ENCODE results near the gene HNF1A.

The HNF1A gene

DNA sequence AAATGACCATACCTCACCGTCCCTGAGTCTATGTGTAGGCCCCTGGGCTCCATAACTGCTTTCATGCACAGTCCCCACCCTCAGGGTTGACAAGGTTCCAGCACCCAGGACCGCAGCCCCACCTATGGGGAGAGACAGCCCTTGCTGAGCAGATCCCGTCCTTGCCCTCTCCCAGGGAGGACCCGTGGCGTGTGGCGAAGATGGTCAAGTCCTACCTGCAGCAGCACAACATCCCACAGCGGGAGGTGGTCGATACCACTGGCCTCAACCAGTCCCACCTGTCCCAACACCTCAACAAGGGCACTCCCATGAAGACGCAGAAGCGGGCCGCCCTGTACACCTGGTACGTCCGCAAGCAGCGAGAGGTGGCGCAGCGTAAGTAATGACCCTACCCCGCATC, 10.3 kb downstream of the HNF1A start:
- DNase-seq (ENCODE audit: low read depth, low spot score): no peak

DNA sequence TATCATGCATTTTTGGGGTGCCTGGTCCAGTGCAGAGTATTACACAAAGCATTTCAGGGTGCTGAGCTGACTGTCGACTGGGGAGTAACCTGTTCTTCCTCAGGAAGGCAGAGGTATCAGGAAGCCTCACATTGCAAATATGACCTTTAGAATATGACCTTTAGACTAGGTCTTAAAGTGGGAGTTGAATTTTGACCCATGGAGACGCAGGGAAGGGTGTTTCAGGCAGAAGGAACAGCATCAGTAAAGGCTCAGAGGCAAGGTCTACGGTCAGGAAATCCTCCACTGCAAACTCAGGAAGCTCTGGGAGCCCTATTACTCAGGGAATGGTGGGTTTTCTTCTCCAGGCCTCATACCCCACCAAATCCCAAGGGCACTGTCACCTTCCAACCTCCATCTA, 11.3 kb downstream of the HNF1A start:
- no peak for DNase-seq (ENCODE audit: low read depth, low spot score)

DNA sequence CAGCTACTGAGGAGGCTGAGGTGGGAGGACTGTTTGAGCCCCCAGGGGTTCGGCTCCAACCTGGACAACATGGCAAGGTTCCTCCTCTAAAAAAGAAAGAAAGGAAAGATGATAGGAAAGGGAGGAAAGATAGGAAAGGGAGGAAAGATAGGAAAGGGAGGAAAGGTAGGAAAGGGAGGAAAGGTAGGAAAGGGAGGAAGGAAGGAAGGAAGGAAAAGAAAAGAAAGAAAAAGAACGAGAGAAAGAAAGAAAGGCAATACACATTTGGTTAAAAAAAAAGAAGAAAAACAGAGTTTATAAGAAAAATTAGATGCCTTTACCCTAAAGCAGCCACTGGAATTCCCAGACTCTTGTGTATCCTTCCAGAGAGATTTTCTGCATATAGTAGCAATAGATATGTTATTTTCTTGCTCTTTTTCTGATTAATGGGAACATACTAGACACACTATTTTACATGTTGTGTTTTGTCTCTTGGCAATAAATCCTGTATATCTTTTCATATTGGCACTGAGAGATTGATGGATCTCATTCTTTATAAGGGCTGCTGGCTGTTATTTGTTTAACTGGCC, 12.2 kb downstream of the HNF1A start:
- DNase-seq (ENCODE audit: low read depth, low spot score): no peak

DNA sequence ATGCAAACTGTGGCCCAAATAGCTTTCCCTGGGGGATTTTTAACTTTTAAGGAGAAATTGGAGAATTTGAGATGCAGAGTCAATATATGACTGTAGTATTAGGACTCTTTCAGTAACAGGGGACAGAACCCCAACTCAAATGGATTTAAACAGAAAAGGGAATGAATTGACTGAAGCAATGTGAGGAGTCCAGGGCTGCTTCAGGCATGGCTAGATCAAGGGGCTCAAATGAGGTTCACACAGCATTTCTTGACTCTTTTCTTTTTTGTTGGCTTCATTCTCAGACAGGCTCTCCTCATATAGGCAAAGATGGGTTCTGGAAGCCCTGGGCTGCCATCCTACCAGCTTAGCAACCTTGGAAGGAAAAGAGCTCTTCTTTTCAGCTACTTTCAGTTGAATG, 13.6 kb downstream of the HNF1A start:
- no peak for DNase-seq (ENCODE audit: low read depth, low spot score)

DNA sequence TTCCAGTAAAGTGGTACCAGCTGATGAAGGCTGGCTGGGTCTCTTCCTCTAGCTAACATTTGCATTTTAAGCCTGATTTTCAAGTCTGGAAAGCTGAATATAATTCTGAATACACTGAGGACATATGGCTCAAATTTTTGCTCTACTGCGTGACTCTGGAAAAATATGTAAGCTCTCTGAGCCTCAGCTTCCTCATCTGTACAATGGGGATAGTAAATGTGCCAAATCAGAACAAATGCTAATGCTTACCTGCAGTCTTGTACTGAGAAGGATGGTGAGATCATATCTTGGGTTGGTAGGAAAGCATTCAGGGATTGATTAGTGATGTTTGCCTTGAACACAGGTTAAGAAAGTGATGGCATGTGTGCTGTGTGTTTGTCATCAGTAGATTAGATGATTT, 14.6 kb downstream of the HNF1A start:
- no peak for DNase-seq (ENCODE audit: low read depth, low spot score)

DNA sequence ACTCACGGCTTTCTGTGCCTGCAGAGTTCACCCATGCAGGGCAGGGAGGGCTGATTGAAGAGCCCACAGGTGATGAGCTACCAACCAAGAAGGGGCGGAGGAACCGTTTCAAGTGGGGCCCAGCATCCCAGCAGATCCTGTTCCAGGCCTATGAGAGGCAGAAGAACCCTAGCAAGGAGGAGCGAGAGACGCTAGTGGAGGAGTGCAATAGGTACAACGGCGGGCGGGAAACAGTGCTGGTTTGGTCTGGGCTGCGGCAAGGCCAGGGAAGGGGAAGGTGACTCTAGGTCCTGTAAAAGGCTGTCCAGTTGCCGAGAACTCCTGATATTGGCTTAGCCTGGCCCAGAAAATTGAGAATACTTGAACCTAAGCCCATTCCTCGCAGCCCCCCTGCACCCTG, 15.2 kb downstream of the HNF1A start:
- DNase-seq (ENCODE audit: low read depth, low spot score): no peak

DNA sequence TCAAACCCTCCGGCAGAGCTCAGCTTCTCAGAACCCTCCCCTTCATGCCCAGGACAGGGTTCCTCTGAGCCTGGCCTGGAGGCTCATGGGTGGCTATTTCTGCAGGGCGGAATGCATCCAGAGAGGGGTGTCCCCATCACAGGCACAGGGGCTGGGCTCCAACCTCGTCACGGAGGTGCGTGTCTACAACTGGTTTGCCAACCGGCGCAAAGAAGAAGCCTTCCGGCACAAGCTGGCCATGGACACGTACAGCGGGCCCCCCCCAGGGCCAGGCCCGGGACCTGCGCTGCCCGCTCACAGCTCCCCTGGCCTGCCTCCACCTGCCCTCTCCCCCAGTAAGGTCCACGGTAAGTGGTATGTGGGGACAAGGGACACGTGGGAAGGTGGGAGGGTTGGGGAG, 15.7 kb downstream of the HNF1A start:
- no peak for DNase-seq (ENCODE audit: low read depth, low spot score)

DNA sequence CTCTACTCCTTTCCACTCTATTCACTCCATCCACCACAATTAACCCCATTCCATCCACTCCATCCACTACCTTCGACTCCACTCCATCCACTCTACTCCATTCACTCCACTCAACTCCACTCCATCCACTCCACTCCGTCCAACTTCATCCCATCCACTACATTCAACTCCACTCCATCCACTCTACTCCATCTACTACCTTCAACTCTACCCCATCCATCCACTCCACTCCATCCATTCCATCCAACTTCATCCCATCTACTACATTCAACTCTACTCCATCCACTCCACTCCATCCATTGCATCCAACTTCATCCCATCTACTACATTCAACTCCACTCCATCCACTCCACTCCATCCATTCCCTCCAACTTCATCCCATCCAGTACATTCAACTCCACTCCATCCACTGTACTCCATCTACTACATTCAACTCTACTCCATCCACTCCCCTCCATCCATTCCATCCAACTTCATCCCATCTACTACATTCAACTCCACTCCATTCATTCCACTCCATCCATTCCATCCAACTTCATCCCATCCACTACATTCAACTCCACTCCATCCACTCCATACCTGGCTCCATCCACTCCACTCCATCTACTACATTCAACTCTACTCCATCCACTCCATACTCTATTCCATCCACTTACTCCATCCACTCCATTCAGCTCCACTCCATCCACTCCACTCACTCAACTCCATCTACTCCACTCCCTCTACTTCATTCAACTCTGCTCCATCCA, 16.4 kb downstream of the HNF1A start:
- no peak for DNase-seq (ENCODE audit: low read depth, low spot score)

DNA sequence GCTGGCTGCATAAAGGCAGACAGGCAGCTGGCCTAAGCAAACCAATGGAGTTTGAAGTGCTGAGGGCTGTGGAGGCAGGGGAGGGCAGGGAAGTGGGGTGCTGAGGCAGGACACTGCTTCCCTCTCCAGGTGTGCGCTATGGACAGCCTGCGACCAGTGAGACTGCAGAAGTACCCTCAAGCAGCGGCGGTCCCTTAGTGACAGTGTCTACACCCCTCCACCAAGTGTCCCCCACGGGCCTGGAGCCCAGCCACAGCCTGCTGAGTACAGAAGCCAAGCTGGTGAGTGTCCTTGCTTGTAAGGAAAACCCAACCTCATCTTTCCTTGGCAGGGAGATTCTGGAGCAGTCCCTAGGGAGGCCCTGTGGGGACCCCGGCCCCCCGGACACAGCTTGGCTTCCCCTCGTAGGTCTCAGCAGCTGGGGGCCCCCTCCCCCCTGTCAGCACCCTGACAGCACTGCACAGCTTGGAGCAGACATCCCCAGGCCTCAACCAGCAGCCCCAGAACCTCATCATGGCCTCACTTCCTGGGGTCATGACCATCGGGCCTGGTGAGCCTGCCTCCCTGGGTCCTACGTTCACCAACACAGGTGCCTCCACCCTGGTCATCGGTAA, 17.9 kb downstream of the HNF1A start:
- DNase-seq (ENCODE audit: low read depth, low spot score): no peak

DNA sequence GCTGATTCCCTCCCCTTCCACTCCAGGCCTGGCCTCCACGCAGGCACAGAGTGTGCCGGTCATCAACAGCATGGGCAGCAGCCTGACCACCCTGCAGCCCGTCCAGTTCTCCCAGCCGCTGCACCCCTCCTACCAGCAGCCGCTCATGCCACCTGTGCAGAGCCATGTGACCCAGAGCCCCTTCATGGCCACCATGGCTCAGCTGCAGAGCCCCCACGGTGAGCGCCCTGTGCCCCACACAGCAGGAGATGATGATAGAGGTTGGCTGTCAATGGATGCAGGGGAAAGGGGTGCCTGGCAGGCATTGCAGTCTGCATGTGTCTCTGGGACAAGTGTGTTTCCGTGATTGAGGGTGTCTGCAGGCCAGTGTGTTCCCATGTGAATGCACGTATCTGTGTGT, 19.1 kb downstream of the HNF1A start:
- no peak for DNase-seq (ENCODE audit: low read depth, low spot score)

DNA sequence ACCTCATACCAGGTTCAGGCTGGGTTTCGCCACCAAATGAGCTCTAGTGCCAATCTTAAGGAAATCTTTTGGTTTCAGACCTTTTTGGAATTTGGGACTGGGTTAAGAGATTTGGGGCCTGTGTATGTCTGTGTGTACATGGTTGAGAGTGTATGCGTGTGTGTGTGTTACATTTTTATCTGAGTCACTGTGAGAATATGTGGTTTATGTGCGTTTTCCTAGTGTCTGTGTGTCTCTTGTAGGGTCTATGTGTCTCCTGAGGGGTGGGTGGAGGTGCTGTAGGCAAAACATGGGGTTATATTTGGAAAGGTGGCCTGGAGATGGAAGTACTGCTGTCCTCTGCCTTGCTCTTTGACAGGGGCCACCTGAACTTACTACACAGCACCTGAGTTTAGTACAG, 20.1 kb downstream of the HNF1A start:
- DNase-seq (ENCODE audit: low read depth, low spot score): no peak

DNA sequence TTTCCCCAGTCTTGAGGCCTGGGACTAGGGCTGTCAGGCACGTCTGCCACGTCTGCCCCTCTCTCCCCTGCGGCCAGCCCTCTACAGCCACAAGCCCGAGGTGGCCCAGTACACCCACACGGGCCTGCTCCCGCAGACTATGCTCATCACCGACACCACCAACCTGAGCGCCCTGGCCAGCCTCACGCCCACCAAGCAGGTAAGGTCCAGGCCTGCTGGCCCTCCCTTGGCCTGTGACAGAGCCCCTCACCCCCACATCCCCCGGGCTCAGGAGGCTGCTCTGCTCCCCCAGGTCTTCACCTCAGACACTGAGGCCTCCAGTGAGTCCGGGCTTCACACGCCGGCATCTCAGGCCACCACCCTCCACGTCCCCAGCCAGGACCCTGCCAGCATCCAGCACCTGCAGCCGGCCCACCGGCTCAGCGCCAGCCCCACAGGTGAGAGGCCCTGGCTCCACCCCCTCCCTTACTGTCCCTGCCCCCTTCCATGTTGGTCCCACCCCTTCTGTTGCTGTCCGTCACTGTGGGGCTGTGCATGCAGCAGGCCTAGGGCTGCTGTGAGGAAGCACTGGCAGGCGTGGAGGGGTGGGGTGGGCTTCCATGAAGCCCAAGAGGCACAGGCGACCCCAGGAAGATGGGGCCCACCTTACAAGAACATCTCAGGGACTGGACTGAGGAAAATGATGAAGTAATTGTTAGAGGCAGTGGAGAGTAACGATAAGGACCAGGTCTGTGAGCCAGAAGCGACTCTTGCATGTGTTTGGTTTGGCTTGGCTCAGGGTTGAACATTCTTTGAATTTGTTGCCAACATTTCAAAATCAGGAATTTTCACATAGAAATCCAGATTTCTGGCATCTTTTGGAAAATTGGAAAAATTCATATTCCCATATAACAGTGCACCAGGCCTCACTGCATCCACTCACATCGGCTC, 21.1 kb downstream of the HNF1A start:
- DNase-seq (ENCODE audit: low read depth, low spot score): no peak

DNA sequence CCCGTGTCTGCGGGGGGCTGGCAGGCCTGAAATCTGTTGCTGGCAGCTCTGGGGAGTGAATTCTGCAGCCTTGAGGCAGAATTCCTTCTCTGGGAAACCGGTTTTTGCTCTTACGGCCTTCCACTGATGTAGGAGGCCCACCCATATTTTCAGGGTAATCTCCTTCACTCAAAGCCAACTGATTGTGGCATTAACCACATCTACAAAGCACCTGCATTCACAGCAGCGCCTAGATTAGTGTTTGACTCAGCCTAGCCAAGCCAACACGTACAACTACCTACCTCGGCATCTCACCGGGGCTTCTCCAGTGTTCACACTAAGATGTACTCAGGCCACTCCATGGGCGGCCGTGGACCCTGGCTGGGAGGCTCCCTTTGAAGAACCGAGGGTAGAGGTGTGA, 22.2 kb downstream of the HNF1A start:
- DNase-seq (ENCODE audit: low read depth, low spot score): no peak

DNA sequence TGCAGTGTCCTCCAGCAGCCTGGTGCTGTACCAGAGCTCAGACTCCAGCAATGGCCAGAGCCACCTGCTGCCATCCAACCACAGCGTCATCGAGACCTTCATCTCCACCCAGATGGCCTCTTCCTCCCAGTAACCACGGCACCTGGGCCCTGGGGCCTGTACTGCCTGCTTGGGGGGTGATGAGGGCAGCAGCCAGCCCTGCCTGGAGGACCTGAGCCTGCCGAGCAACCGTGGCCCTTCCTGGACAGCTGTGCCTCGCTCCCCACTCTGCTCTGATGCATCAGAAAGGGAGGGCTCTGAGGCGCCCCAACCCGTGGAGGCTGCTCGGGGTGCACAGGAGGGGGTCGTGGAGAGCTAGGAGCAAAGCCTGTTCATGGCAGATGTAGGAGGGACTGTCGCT, 22.7 kb downstream of the HNF1A start:
- DNase-seq (ENCODE audit: low read depth, low spot score): no peak

DNA sequence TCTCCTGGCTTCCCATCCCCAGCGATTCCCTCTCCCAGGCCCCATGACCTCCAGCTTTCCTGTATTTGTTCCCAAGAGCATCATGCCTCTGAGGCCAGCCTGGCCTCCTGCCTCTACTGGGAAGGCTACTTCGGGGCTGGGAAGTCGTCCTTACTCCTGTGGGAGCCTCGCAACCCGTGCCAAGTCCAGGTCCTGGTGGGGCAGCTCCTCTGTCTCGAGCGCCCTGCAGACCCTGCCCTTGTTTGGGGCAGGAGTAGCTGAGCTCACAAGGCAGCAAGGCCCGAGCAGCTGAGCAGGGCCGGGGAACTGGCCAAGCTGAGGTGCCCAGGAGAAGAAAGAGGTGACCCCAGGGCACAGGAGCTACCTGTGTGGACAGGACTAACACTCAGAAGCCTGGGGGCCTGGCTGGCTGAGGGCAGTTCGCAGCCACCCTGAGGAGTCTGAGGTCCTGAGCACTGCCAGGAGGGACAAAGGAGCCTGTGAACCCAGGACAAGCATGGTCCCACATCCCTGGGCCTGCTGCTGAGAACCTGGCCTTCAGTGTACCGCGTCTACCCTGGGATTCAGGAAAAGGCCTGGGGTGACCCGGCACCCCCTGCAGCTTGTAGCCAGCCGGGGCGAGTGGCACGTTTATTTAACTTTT, 23.6 kb downstream of the HNF1A start:
- no peak for DNase-seq (ENCODE audit: low read depth, low spot score)

DNA sequence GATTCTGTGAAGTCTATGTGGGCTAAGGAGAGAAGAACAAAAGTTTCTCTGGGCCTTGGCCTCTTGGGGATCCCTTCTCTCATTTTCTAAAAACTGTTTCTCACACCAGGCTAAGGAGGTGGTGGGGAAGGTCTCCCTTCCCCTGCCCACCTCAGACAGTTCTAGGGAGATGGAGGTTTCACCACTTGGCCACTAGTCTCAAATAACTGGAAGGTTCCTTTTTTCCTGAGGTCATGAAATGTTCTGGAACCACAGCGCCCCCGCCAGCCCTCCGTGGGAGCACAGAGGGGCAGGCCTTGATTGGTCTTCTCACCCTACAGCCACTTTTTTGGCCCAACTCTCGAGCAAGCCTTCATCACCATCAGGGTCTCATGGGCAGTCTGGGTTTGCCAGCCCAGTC, 25.3 kb downstream of the HNF1A start:
- no peak for DNase-seq (ENCODE audit: low read depth, low spot score)

DNA sequence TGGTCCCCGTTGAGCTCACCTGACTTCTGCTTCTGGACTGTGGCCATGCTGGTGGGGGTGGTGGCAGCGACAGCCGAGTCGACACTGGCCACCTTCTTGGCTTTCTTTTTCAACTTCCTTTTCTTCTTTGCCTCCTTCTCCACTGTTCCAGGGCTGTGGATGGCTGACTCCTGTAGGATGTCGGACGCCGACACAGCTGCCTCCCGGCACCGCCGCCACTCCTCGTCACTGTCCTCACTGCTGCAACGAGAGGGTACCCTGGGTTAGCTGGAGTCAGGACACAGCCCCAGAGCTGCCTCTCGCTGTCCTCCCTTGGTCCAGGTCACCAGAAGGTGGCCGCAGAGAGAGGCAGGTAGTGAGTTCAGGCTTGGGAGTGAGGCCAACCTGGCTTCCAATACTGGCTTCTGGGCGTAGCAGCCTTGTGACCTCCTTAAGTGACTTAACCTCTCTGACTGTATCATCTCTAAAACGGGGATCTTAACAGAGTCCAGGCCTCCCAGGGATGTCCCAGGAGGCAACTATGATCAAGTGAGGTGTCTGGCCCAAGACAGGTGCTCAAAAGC, 26.0 kb downstream of the HNF1A start:
- no peak for DNase-seq (ENCODE audit: low read depth, low spot score)

DNA sequence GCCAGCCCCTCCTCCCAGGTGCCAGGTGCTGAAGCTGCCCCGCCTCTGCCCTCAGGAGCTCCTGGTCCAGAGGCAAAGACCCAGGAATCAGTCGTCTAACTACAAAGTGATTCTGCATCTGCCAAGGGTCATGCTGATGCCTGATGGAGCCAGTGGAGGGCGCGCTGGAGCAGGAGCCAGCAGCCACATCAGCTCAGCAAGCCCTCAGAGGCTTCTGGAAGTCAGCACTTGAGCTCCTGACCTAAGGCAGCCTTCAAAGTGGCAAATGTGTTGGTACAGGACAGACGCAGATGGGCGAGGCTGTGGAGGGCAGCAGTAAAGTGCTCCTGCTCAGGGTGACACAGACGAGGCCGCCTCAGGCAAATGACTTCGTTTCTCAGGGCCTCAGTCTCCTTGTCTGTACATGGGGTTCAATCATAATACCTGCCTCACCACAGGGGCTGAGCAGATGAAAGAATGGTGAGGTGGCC, 27.0 kb downstream of the HNF1A start:
- DNase-seq (ENCODE audit: low read depth, low spot score): no peak

DNA sequence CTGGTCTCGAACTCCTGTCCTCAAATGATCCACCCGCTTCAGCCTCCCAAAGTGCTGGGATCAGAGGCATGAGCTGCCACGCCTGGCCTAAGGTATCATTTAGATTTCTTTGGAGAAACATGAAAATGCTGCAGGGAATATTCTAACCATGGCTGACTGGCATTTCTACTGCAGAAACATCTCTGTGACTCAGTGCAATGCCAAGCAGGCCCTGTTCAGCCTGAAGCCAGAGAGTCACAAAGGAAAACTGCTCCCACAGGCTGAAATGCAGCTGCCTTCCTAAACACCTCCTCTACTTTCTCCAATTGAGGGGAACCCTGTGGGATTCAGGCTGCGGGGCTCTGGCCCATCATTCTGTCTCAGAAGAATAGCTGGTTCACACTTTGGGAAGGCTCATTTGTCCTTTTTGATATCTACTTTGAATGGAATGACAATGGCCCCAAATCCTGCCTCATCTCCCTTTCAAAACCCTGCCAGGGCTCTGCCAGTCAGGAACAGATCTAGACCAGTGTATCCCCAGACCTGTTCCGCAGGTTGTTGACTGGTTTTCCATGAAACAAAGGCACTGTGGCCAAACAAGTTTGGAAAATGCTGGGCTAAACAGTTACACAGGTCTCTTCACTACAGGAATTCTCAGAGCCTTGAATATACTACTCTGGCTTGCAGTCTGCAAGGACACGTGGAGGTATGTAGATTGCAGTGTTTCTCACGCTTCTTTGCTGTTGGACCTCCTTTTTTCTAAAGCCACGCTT, 30.2 kb downstream of the HNF1A start:
- DNase-seq (ENCODE audit: low read depth, low spot score): no peak

DNA sequence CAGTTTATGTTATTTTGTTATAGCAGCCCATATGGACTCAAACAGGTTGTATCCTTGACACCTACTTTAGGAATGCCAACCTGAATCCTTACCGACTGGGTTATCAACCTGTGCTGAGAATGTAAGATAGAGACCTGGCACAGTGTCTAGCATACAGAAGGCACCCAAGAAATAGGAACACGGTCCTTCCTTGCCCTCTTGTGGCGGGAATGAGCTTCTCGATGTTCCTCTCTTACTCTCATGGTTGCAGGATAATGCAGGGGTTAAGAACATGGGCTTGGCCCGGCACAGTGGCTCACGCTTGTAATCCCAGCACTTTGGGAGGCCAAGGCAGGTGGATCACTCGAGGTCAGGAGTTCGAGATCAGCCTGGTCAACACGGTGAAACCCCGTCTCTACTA, 31.4 kb downstream of the HNF1A start:
- no peak for DNase-seq (ENCODE audit: low read depth, low spot score)

DNA sequence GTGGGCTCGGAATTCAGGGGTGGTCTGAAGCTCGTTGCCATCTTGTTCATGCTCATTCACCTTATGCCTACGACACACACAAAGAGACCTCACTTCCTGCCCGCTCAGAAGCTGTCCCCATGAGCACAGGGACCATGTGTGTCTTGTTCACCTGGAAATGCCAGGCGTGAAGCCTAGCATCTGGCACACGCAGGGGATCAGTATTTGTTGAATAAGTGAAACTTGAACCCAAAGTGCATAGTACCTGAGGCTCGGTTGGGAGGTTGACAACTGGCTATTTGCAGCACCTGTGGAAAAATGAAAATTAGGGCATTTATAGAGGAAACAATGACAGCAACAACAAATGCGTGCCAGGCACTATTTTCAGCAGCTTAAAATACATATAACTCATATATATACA, 32.5 kb downstream of the HNF1A start:
- DNase-seq (ENCODE audit: low read depth, low spot score): no peak
